Hepatocyte (in vitro differentiated cells): ENCODE data around the gene NAXD. TPM values are rescaled to one million over a fixed set of nuclear protein-coding genes. Genes with fewer than 3 reads are reported as not detected.

Experiments used
- DNase-seq: peaks from one replicate; pipeline ENCODE4 v3.0.0-alpha.2; 2016; ENCODE audit warnings: low spot score
- H2AFZ ChIP-seq: fragments of 200-600 bp; sonication (generic); 2 replicates; pipeline ENCODE4 v1.6.0; 2016; ENCODE audit warnings: antibody characterized with exemption, mild to moderate bottlenecking
- H3K27ac ChIP-seq: fragments of 200-600 bp; sonication (generic); 2 replicates; pipeline ENCODE4 v1.5.1; 2016; ENCODE audit warnings: mild to moderate bottlenecking
- H3K27me3 ChIP-seq: fragments of 200-600 bp; sonication (generic); 2 replicates; pipeline ENCODE4 v1.6.1; 2016
- H3K36me3 ChIP-seq: fragments of 200-600 bp; sonication (generic); replicated peaks from 2 replicates; pipeline ENCODE4 v1.5.1; 2016; ENCODE audit warnings: low read depth; ENCODE audit not compliant: insufficient read depth
- H3K4me1 ChIP-seq: fragments of 200-600 bp; sonication (generic); 2 replicates; pipeline ENCODE4 v1.5.1; 2016; ENCODE audit warnings: mild to moderate bottlenecking, moderate library complexity; ENCODE audit not compliant: insufficient read depth
- H3K4me2 ChIP-seq: fragments of 200-600 bp; sonication (generic); 2 replicates; pipeline ENCODE4 v1.6.0; 2016
- H3K4me3 ChIP-seq: fragments of 200-600 bp; sonication (generic); 2 replicates; pipeline ENCODE4 v1.5.1; 2016; ENCODE audit warnings: mild to moderate bottlenecking
- H3K79me2 ChIP-seq: fragments of 200-600 bp; sonication (generic); 2 replicates; pipeline ENCODE4 v1.6.0; 2017; ENCODE audit warnings: mild to moderate bottlenecking
- H3K9me2 ChIP-seq: fragments of 200-600 bp; sonication (generic); replicated peaks from 2 replicates; pipeline ENCODE4 v1.6.0; 2017; ENCODE audit warnings: mild to moderate bottlenecking; ENCODE audit not compliant: insufficient read depth
- H3K9me3 ChIP-seq: fragments of 200-600 bp; sonication (generic); 2 replicates; pipeline ENCODE4 v1.5.1; 2016; ENCODE audit warnings: low read depth, mild to moderate bottlenecking
- H4K20me1 ChIP-seq: fragments of 200-600 bp; sonication (generic); 2 replicates; pipeline ENCODE4 v1.6.0; 2016; ENCODE audit warnings: mild to moderate bottlenecking; ENCODE audit not compliant: insufficient read depth, poor library complexity, severe bottlenecking
- CTCF ChIP-seq: fragments of 200-600 bp; sonication (generic); IDR thresholded peaks from 2 replicates; pipeline ENCODE4 v1.5.1; 2016; ENCODE audit warnings: antibody characterized with exemption, mild to moderate bottlenecking; ENCODE audit not compliant: poor library complexity
- EZH2 ChIP-seq: fragments of 200-600 bp; sonication (generic); IDR thresholded peaks from 2 replicates; pipeline ENCODE4 v1.6.1; 2016; ENCODE audit warnings: antibody characterized with exemption, mild to moderate bottlenecking, borderline replicate concordance
- EZH2phosphoT487 ChIP-seq: fragments of 200-600 bp; sonication (generic); IDR thresholded peaks from one replicate; pipeline ENCODE4 v1.6.1; 2018; ENCODE audit warnings: antibody characterized with exemption, mild to moderate bottlenecking, low read depth, moderate library complexity; ENCODE audit not compliant: unreplicated experiment, severe bottlenecking
- WGBS: methylation state at CpG from one replicate; pipeline ENCODE4 v1.1.6; 2016; ENCODE audit warnings: low lambda C conversion rate; ENCODE audit errors: missing lambda C conversion rate; 5-methylcytosine and 5-hydroxymethylcytosine counted together
- polyA plus RNA-seq: library from polyadenylated mRNA; unstranded; fragments of >200 nt; fragmentation: Nextera tagmentation; extraction: Ambion mirVana; gene quantifications from 2 replicates; pipeline ENCODE4 v1.2.1, GENCODE V29; 2016
- total RNA-seq: library from RNA; depleted of rRNA; stranded (reverse); fragments of >200 nt; gene quantifications from 2 replicates; pipeline ENCODE4 v1.2.3, GENCODE V29; 2014

NAXD gene
- total and polyA plus RNA-seq, 2 experiments from 2014 or later, result 30.9 to 34.5 TPM

GRCh38 chr13:110578363-110578762 is 37.0 kb upstream of the NAXD start:
- TF ChIP-seq CTCF (no peak), EZH2phosphoT487 (no peak), EZH2 (no peak)

DNA sequence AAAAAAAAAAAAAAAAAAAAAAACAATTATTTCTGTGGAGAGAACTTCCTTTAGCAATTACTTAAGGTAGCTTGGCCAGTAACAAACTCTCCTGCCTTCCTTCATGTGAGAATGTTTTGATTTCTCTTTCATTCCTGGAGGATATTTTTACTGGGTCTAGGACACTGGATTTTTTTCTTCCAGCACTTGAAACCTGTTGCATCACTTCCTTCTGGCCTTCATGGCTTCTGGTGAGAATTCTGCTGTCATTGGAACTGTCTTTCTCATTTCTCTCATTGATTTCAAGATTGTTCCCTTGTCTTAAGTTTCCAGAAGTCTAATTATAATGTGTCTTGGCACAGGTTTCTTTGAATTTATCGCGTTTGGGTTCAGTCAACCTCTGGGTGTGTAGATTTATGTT is 34.5 kb upstream of the NAXD start:
- Histone ChIP-seq H3K4me1 (no peaks in the 10 kb centered on the region), H3K79me2 (no peaks in the 10 kb centered on the region), H4K20me1 (no peaks in the 10 kb centered on the region), H3K27me3 (no peaks in the 10 kb centered on the region), H3K36me3 (no peaks in the 10 kb centered on the region), H2AFZ (no peak overlapping the region), H3K9me2 (no peaks in the 10 kb centered on the region), H3K4me3 (no peak overlapping the region), H3K4me2 (no peak overlapping the region), H3K9me3 (no peaks in the 10 kb centered on the region), H3K27ac (no peak overlapping the region)
- WGBS, result 87% methylated on average over 2 of the region's 2 CpGs
- no peak for DNase-seq
- TF ChIP-seq CTCF (no peak), EZH2 (no peak), EZH2phosphoT487 (no peak)

More at GRCh38 chr13:110578363-110578762, 37.0 kb upstream of the NAXD start:
- no peak overlapping the region for H2AFZ ChIP-seq
- 79% methylated on average over 10 of the region's 10 CpGs for WGBS
- no peak overlapping the region for H3K27ac ChIP-seq
- H3K36me3 ChIP-seq, result no peaks in the 10 kb centered on the region
- no peaks in the 10 kb centered on the region for H3K27me3 ChIP-seq
- H3K4me1 ChIP-seq, result no peaks in the 10 kb centered on the region
- no peak overlapping the region for H3K4me2 ChIP-seq
- no peak for DNase-seq
- no peaks in the 10 kb centered on the region for H3K79me2 ChIP-seq
- no peaks in the 10 kb centered on the region for H4K20me1 ChIP-seq
- H3K9me3 ChIP-seq, result no peaks in the 10 kb centered on the region
- no peaks in the 10 kb centered on the region for H3K9me2 ChIP-seq
- H3K4me3 ChIP-seq, result no peak overlapping the region

- 88% methylated on average over 11 of the region's 14 CpGs for WGBS
Measured at GRCh38 chr13:110581506-110582185, 33.7 kb upstream of the NAXD start.

More at GRCh38 chr13:110581506-110582185, 33.7 kb upstream of the NAXD start:
- Histone ChIP-seq H3K4me1 (no peaks in the 10 kb centered on the region), H3K4me3 (no peak overlapping the region), H2AFZ (no peak overlapping the region), H3K27me3 (no peaks in the 10 kb centered on the region), H4K20me1 (no peaks in the 10 kb centered on the region), H3K9me2 (no peaks in the 10 kb centered on the region), H3K4me2 (no peak overlapping the region), H3K9me3 (no peaks in the 10 kb centered on the region), H3K79me2 (no peaks in the 10 kb centered on the region), H3K27ac (no peak overlapping the region), H3K36me3 (no peaks in the 10 kb centered on the region)
- TF ChIP-seq EZH2phosphoT487 (no peak), EZH2 (no peak), CTCF (no peak)
- DNase-seq, result no peak
